ENCODE results near the gene CLDN18. TPM values are rescaled to one million over a fixed set of nuclear protein-coding genes. Genes with fewer than 3 reads are reported as not detected.

CLDN18 gene
- total RNA-seq, 2 experiments from 2014 or later: not detected

GRCh38 chr3:138065949-138066348 is 56.0 kb downstream of the CLDN18 start:
- intact Hi-C loops (cut with DNase I, micrococcal nuclease): loop anchor here (1.0 to 10.0 kb wide), 7 partner anchors 16 to 851 kb away; partner anchors contain the start of genes CEP70 (in 1 of the 2), DBR1 (in 1 of the 2), ESYT3 (in 1 of the 2) and NME9 (in 1 of the 2)
- DNase-seq (peak; percentile 38), ATAC-seq (peak; percentile 58)
- Mint-ChIP-seq H3K4me1 (peaks cover 14% of the 10 kb centered on the region), H3K27ac (peak overlapping the region; percentile 77), H3K27me3 (peaks cover 14% of the 10 kb centered on the region), H3K36me3 (ENCODE audit: low read depth) (no peaks in the 10 kb centered on the region), H3K4me3 (no peak overlapping the region), H3K9me3 (ENCODE audit: low read depth) (no peaks in the 10 kb centered on the region)
- POLR2A ChIA-PET: no interaction called here
- CTCF ChIA-PET: interaction anchor here (0.6 to 4.9 kb wide), 5 partner anchors 16 to 849 kb away, joined by 3 to 42 read pairs (median 5); no protein-coding TSS in a partner anchor

GRCh38 chr3:138066383-138066782 is 56.4 kb downstream of the CLDN18 start:
- DNase-seq: peak; percentile 79
- H3K27me3 Mint-ChIP-seq: peaks cover 16% of the 10 kb centered on the region
- no peak overlapping the region for H3K4me3 Mint-ChIP-seq
- no peaks in the 10 kb centered on the region for H3K9me3 Mint-ChIP-seq (ENCODE audit: low read depth)
- peak overlapping the region; percentile 77 for H3K27ac Mint-ChIP-seq
- peak; percentile 96 for ATAC-seq
- CTCF ChIA-PET: interaction anchor here (0.6 to 4.9 kb wide), 9 partner anchors 16 to 878 kb away, joined by 3 to 42 read pairs (median 3); no protein-coding TSS in a partner anchor
- intact Hi-C loops (cut with DNase I, micrococcal nuclease): loop anchor here (1.0 to 10.0 kb wide), 7 partner anchors 16 to 851 kb away; partner anchors contain the start of genes CEP70 (in 1 of the 2), DBR1 (in 1 of the 2), ESYT3 (in 1 of the 2) and NME9 (in 1 of the 2)
- H3K4me1 Mint-ChIP-seq: peaks cover 14% of the 10 kb centered on the region
- POLR2A ChIA-PET: no interaction called here
- H3K36me3 Mint-ChIP-seq (ENCODE audit: low read depth): no peaks in the 10 kb centered on the region

GRCh38 chr3:138066972-138067371 is 57.0 kb downstream of the CLDN18 start:
- Mint-ChIP-seq H3K4me3 (no peak overlapping the region), H3K9me3 (ENCODE audit: low read depth) (no peaks in the 10 kb centered on the region), H3K27me3 (peaks cover 16% of the 10 kb centered on the region), H3K4me1 (peaks cover 14% of the 10 kb centered on the region), H3K27ac (no peak overlapping the region), H3K36me3 (ENCODE audit: low read depth) (no peaks in the 10 kb centered on the region)
- DNase-seq (no peak), ATAC-seq (no peak)
- intact Hi-C loops (cut with DNase I, micrococcal nuclease): loop anchor here (1.0 to 10.0 kb wide), 7 partner anchors 15 to 850 kb away; partner anchors contain the start of genes CEP70 (in 1 of the 2), DBR1 (in 1 of the 2), ESYT3 (in 1 of the 2) and NME9 (in 1 of the 2)
- ChIA-PET CTCF (interaction anchor here (0.6 to 4.9 kb wide), 7 partner anchors 15 to 452 kb away, joined by 3 to 42 read pairs (median 3); no protein-coding TSS in a partner anchor), POLR2A (no interaction called here)

GRCh38 chr3:138068046-138068445 is 58.1 kb downstream of the CLDN18 start:
- peaks cover 14% of the 10 kb centered on the region for H3K4me1 Mint-ChIP-seq
- H3K4me3 Mint-ChIP-seq: no peak overlapping the region
- H3K27me3 Mint-ChIP-seq: peaks cover 18% of the 10 kb centered on the region
- H3K36me3 Mint-ChIP-seq (ENCODE audit: low read depth): no peaks in the 10 kb centered on the region
- DNase-seq: no peak
- H3K27ac Mint-ChIP-seq: no peak overlapping the region
- ChIA-PET POLR2A (no interaction called here), CTCF (interaction anchor here (2.8 to 4.9 kb wide), 2 partner anchors 14 to 51 kb away, joined by 12 to 42 read pairs; no protein-coding TSS in a partner anchor)
- no peaks in the 10 kb centered on the region for H3K9me3 Mint-ChIP-seq (ENCODE audit: low read depth)
- ATAC-seq: no peak
- intact Hi-C loops (cut with DNase I, micrococcal nuclease): loop anchor here (1.0 to 10.0 kb wide), 8 partner anchors 51 to 849 kb away; partner anchors contain the start of genes DBR1 (in 2 of the 2), CEP70 (in 1 of the 2), ESYT3 (in 1 of the 2) and MRAS (in 1 of the 2)

- Mint-ChIP-seq H3K27me3 (peaks cover 18% of the 10 kb centered on the region), H3K4me3 (no peak overlapping the region), H3K27ac (no peak overlapping the region), H3K9me3 (ENCODE audit: low read depth) (no peaks in the 10 kb centered on the region), H3K36me3 (ENCODE audit: low read depth) (no peaks in the 10 kb centered on the region), H3K4me1 (peaks cover 14% of the 10 kb centered on the region)
- intact Hi-C loops (cut with DNase I, micrococcal nuclease): loop anchor here (1.0 to 10.0 kb wide), 8 partner anchors 51 to 849 kb away; partner anchors contain the start of genes DBR1 (in 2 of the 2), CEP70 (in 1 of the 2), ESYT3 (in 1 of the 2) and MRAS (in 1 of the 2)
- DNase-seq: peak; percentile 90
- CTCF ChIA-PET: interaction anchor here (0.6 to 4.9 kb wide), 17 partner anchors 9 to 618 kb away, joined by 3 to 42 read pairs (median 3); partner anchors contain the start of gene DZIP1L
- peak; percentile 55 for ATAC-seq
- POLR2A ChIA-PET: no interaction called here
These were observed 58.7 kb downstream of the CLDN18 start for GRCh38 chr3:138068579-138069174.

- ChIA-PET POLR2A (no interaction called here), CTCF (interaction anchor here (0.5 to 3.1 kb wide), 10 partner anchors 11 to 617 kb away, joined by 3 to 39 read pairs (median 3); partner anchors contain the start of genes DBR1 and DZIP1L)
- Mint-ChIP-seq H3K27me3 (peaks cover 16% of the 10 kb centered on the region), H3K27ac (no peak overlapping the region), H3K4me1 (peaks cover 14% of the 10 kb centered on the region), H3K4me3 (no peak overlapping the region), H3K36me3 (ENCODE audit: low read depth) (no peaks in the 10 kb centered on the region), H3K9me3 (ENCODE audit: low read depth) (no peaks in the 10 kb centered on the region)
- DNase-seq: no peak
- ATAC-seq: no peak
- intact Hi-C loops (cut with DNase I, micrococcal nuclease): no loop called here
These were observed 60.0 kb downstream of the CLDN18 start for GRCh38 chr3:138070006-138070405.

- CTCF ChIA-PET: interaction anchor here (2.0 kb wide), 1 partner anchor 46 kb away, joined by 14 read pairs; no protein-coding TSS in a partner anchor
These were observed 62.8 kb downstream of the CLDN18 start for GRCh38 chr3:138072796-138073195.

GRCh38 chr3:138078096-138078495 is 68.1 kb downstream of the CLDN18 start:
- Mint-ChIP-seq H3K9me3 (ENCODE audit: low read depth) (no peaks in the 10 kb centered on the region), H3K27me3 (peaks cover 4% of the 10 kb centered on the region), H3K4me1 (peaks cover 28% of the 10 kb centered on the region), H3K27ac (no peak overlapping the region), H3K4me3 (no peak overlapping the region), H3K36me3 (ENCODE audit: low read depth) (no peaks in the 10 kb centered on the region)
- DNase-seq: no peak
- CTCF ChIA-PET: interaction anchor here (0.6 to 0.8 kb wide), 2 partner anchors 9 to 394 kb away, joined by 4 read pairs; no protein-coding TSS in a partner anchor
- POLR2A ChIA-PET: no interaction called here
- ATAC-seq: no peak
- intact Hi-C loops (cut with DNase I, micrococcal nuclease): no loop called here

More at GRCh38 chr3:138072796-138073195, 62.8 kb downstream of the CLDN18 start:
- DNase-seq: no peak
- no peaks in the 10 kb centered on the region for H3K4me1 Mint-ChIP-seq
- ATAC-seq: no peak
- H3K36me3 Mint-ChIP-seq (ENCODE audit: low read depth): no peaks in the 10 kb centered on the region
- POLR2A ChIA-PET: no interaction called here
- H3K4me3 Mint-ChIP-seq: no peak overlapping the region
- no peaks in the 10 kb centered on the region for H3K9me3 Mint-ChIP-seq (ENCODE audit: low read depth)
- H3K27me3 Mint-ChIP-seq: peaks cover 15% of the 10 kb centered on the region
- no peak overlapping the region for H3K27ac Mint-ChIP-seq
- intact Hi-C loops (cut with DNase I, micrococcal nuclease): no loop called here

GRCh38 chr3:138078901-138079344 is 69.0 kb downstream of the CLDN18 start:
- ATAC-seq: peak; percentile 79
- ChIA-PET CTCF (interaction anchor here (0.8 to 1.9 kb wide), 2 partner anchors 10 to 39 kb away, joined by 4 to 7 read pairs; no protein-coding TSS in a partner anchor), POLR2A (no interaction called here)
- Mint-ChIP-seq H3K27ac (no peak overlapping the region), H3K4me1 (peaks cover 33% of the 10 kb centered on the region), H3K4me3 (no peak overlapping the region), H3K9me3 (ENCODE audit: low read depth) (no peaks in the 10 kb centered on the region), H3K27me3 (peaks cover 4% of the 10 kb centered on the region), H3K36me3 (ENCODE audit: low read depth) (no peaks in the 10 kb centered on the region)
- DNase-seq: peak; percentile 57
- intact Hi-C loops (cut with DNase I, micrococcal nuclease): no loop called here

- DNase-seq (no peak), ATAC-seq (no peak)
- Mint-ChIP-seq H3K36me3 (ENCODE audit: low read depth) (no peaks in the 10 kb centered on the region), H3K4me3 (no peak overlapping the region), H3K27me3 (peaks cover 4% of the 10 kb centered on the region), H3K4me1 (peaks cover 36% of the 10 kb centered on the region), H3K9me3 (ENCODE audit: low read depth) (no peaks in the 10 kb centered on the region), H3K27ac (no peak overlapping the region)
- ChIA-PET CTCF (interaction anchor here (1.9 kb wide), 1 partner anchor 38 kb away, joined by 7 read pairs; no protein-coding TSS in a partner anchor), POLR2A (interaction anchor here (0.6 kb wide), 1 partner anchor 13 kb away, joined by 3 read pairs; no protein-coding TSS in a partner anchor)
- intact Hi-C loops (cut with DNase I, micrococcal nuclease): loop anchor here in 1 of 2 experiments (5.0 kb wide), 1 partner anchor 92 kb away; the partner anchor contains the start of gene DBR1
These were observed 69.9 kb downstream of the CLDN18 start for GRCh38 chr3:138079901-138080300.
